CD4-positive, alpha-beta T cell treated with Interleukin-4 for 1 hour (primary cell): ENCODE data around the gene PHACTR3.

Experiments used
- DNase-seq, 2 donors: peaks; one replicate each; pipeline ENCODE4 v3.0.0-alpha.2; 2020 to 2022

Gene PHACTR3

DNA sequence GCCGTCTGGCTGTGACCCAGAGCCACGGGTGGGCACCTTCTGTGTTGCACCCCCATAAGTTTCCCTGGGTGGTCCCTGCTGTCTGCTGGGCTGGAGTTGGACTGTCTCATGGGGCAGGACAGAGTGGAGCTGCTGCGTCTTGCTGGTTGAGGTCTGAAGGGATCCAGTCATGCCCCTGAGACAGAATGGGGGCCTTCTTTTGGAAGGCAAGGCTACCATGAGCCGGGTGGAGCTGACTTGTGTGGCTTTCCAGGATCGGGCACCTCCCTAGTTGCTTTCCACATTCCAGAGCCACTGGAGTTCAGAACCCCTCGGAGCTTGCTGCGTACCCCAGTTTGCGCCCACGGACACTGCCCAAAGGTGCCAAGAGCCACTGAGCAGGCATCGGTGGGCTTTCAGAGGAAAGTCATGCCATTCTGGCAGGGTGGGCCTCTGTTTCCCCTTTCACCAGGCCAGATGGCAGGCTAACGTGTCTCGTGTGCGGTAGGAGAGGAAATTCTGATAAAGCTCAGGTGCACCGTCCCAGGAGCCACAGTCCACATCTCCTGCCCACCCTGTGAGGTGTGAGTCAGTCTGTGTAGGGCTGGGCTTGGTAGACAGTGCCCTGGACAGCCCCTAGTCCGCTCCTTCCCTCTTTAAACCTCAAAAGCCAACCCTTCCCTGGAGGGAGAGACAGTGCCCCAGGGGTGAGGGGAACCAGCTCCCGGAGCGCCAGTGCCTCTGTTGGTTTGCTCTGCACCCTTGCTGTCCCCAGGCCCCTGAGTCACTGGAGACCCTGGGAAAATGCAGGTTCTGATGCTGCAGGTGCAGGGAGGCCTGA, 203.8 kb downstream of the PHACTR3 start:
- DNase-seq: no peak

DNA sequence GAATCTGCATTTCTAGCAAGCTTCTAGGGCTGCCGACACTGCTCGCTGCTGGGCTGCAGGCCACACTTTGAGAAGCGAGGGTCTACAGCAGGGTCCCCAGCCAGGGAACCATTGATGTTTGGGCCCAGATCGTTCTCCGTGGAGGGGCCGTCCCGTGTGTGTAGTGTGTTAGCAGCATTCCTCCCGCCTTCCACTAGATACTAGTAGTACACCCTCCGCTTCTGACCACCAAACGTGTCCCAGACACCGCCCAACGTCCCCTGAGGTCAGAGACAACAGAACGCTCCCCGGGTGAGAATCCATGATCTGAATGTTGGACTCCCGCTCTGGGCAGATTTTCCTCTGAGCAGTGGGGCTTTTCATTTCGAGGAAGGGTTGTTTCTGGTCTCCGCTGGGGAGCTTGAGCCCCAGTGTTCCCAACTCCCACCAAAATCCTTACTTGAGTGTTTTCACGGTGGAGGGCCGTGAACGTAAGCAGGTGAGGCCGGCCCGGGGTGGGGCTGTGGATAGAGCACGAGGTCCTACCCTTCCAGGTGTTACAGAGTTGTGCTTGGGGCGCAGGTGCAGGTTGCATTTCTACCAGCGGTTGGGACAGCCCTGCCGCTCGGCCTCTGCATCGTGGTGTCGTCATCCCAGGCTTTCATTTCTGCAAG, 204.5 kb downstream of the PHACTR3 start:
- DNase-seq: no peak

DNA sequence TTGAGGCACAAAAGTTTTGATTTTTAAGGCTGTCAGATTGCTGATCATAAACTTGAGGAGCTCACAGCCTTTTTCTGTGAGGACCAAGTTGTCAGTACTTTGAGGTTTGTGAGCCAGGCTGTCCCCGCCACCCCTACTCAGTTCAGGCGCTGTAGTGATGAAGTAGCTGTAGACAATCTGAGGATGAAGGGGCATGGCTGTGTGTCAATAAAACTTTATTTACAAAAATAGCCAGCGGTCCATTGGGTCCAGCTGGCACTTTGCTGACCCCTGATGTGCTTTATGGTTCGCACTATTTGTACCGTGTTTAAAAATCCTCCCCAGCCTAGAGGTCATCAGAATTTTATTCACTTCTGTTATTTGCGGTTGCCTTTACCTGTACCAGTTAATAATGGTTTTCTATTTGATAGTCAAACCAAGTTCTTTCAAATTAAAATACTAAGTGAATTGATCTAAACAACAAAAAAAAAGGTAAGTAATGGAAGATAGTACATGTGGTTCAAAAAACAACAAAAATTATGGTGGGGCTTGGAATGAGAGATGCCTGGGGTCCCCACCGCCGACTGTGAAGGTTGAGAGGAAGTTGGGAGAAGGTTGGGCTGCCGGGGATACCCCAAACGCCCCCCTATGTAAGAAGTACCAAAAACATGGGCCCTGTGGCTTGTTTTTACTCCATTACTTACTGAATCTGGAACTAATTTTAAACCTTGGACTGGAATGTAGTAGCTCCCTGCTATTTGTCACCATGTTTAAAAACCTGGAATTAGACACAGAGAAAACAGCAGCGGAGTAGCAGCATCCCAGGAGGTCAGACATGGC, 205.5 kb downstream of the PHACTR3 start:
- DNase-seq: no peak

DNA sequence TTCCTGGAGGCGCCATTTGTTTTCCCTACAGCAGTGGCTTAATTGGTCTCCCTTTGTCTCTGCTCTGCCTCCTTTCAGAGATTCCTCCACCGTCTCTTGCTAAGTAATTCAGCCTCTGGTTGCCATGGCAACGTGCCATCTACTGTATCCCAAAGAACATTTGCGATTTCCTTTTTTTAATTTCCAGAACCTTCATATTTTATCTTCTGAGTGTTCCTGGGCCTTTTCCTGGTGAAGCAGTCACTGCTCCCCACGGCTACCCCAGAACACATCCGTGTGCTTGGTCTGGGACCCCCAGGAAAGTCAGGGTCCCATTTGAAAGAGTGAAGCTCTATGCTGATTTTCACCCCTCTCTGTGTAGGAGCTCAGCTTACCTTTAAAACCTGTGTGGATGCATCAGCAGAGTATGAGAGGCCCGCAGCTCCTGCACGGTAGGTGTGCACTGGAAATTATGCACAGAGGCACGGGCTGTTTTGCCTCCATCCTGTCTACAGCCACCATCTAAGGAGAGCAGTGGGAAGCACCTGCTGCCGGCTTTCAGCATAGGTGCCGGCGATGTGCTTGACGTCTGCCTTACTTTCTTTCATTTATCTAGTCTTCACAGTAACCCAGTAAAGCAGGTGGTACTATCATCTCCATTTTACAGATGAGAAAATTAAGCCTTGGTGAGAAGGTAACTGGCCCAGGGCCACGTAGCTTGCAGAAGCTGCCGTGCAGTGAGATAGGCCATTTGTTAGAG, 206.3 kb downstream of the PHACTR3 start:
- no peak for DNase-seq

DNA sequence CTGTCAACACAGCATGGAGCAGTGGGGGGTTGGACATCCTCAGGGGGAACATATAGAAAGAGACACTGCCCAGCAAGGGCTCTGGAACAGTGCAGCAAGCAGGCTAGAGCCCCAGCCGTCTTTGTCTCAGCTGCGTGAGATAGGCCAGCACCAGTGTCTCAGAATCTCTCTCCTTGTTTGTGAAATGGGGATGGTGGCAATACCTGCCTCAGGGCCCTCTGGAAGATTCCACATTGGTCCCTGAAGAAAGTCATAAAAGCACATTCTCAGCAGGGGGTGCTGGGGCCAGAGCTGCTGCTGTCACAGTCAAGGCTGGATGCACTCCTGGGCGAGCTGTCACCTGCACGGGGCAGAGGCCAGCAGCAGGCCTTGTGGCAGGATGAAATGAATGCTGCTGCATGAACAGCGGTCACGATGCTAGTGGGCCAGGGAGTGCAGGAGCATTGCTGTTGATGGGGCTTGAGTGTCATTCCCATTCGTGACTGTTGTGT, 207.4 kb downstream of the PHACTR3 start:
- no peak for DNase-seq

- no peak for DNase-seq
Observed at GRCh38 chr20:59812286-59813125, 208.2 kb downstream of the PHACTR3 start.

DNA sequence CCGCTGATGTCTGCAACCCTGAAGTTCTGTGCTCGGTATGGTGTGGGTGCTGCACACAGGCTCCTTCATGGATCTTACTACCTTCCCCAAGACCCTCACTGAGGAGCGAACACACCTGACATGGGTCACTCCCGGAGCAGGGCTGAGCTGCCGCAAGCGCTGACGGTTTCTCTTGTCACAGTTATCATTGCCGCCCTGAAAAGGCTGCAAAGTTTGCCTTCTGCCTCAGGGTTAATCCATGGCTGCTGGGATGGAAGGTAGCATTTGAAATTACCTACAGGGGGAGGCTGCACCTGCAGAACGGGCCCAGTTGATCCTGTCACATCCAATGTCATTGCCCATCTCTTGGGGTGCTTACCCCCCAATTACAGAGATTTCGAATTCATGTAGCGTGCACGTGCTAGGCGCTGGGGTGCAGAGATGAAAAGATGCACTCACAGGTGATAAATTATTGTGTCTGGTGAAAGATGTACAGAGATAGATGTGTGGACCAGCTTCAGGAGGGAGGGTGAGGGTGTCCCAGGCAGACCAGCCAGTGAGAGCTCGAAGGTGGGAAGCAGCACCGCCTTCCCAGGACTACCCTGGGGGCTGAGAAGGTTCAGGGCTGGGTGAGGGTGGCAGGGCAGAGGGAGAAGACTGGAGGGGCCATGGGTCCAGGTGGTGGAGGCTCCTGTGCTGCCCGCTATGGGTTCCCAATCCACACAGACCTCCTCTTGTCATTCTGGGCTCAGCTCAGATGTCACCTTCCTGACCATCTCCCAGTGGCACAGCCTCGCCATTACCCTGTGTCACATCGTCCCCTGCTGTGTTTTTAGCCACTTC, 209.0 kb downstream of the PHACTR3 start:
- no peak for DNase-seq

DNA sequence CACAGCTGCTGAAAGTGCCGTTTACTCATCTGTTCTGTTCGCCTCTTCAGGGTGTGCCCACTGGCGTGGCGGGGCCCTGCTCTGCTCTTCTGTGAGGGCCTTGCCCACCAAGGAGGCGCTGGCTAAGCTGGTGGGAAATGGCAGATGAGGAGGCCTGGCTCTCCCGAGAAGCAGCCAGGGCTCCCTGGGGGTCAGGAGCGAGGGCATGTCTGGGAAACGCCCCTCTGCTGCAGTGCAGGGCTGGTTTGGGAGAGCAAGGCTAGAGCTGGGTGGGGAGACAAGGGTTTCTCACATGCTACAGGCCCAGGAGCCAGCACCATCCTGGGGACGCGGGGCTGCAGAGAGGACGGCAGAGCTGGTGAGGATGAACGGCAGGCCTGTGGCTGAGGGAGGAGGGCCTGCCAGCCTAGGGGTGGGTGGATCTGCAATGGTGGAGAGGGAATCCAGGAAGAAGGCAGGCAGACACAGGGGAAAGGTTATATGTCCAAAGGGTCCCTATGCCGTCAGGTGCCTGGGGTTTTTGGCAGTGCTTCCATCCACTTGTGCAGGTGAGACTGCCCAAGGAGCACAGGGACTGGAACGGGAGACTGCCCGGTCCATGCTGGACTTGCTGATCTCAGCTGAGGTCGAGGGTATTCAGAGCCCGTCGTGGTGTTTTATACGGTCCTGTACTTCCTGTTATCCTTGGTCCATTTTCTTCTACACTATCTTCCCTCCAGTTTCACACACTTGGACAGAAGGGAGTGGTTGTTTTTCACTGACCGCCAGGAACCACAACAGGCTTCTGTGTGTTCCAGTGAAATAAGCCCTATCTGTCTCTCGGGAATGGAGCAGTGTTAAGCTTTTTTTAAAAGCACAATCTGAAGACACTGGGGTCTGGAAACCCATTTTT, 209.9 kb downstream of the PHACTR3 start:
- DNase-seq: no peak

DNA sequence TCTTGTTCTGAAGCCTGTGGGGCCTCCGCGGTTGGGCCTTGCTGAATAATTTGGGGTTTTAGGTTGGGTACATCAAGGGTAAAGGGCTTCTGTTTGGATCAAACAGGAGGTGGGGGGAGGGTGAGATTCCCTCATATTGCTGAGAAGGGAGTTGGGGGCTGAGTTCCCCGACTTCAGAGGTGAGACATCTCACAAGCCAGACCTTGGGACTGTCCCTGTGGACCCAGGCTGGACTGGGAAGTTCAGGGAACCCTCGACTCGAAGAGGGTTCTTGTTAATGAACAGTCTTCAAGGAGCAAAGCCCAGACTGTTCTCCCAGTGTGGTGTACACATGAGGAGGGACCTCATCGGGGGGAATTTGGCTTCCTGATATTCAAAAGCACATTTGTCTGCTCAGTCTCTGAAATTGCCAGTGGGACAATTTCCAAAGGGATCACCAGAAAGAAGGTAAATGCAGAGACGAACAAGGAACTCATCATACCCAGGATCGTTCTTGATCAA, 210.6 kb downstream of the PHACTR3 start:
- DNase-seq: no peak

DNA sequence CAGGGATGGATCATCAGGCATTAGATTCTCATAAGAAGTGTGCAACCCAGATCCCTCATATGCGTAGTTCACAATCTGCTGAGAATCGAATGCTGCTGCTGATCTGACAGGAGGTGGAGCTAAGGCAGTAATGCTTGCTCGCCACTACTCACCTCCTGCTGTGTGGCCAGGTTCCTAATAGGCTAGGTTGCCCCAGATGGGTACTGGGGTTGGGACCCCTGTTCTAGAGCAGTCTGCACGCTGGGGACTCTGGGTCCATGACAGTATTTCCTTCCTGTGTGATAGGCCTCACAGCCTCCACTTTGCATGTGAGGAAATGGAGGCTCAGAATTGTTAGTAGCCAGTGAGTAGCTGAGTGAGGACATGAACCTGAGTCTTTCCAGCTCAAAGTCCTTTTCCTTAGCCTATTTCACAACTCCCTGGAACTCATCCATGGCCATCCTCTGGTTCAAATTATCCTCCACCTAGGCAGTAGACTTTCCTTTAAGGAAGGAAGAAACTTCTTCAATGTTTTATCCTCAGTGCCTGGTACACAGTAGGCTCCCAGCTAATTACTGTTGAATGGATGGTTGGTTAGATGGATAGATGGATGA, 211.9 kb downstream of the PHACTR3 start:
- DNase-seq: no peak

DNA sequence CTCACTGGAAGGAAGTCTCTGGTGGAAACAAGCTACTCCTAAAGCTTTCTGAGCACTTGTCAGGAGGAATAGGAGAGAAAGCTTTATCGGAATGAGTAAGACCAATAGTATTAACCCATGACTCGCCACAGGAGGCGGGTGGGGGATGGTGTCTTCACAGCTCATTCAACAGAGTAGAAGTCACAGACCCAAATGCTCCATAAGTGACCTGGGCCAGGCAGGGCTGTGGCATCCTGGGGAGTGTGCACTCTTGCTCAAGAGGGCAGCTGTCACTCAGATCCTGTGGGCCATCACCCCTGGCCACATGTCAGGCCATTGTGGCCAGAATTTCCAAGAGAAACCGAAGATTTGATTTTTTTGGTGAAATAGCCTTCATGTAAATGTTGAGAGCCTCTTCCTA, 213.1 kb downstream of the PHACTR3 start:
- DNase-seq: no peak

DNA sequence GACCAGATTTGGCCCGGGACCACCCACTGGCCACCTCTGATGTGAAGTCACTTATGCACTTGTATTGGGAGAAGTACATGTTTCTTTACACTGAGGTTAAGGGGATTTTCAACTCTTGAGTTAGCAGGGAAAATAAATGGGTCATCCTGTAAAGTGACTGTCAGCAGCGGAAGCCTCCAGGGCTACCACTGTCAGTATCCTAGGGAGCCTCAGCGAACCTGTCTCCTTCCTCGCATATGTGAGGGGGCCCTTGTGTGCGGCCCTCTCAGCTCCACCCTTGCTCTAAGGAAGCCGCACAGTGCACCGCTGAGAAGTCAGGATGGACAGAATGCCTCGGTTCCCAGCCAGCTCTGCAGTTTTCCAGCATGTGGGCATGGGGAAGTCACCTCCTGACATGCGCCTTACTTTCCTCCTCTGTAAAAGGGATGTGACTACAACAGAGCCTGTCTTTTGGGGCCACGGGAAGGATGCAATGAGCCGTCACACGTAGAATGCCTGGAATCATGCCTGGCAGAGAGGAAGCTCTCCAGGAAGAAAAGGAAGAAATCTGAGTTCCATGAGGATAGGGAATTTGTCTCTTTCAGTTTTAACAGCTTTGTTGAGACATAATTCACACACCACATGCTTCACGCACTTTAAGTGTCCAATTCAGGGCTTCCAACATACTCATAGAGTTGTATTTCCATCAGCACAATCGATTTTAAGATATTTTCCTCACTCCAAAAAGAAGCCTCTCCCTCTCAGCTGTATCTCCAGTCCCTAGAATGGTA, 213.7 kb downstream of the PHACTR3 start:
- no peak for DNase-seq

DNA sequence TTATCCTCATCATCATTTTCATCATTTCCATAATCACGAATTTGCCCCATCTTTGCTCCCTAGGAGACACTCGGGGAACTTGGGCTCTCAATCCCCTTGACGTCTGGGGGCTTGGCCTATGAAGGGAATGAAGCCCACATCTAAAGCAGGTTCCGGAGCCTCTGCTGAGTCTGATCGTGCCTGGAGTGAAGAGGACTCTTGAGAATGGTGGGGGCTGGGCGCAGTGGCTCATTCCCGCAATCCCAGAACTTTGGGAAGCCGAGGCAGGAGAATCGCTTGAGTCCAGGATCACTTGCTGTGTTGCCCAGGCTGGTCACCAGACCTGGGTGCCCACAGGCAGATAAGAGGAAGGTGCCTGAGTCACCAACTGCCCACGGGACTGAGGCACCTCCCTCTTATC, 214.6 kb downstream of the PHACTR3 start:
- DNase-seq: no peak

- no peak for DNase-seq
Observed at GRCh38 chr20:59819496-59820203, 215.3 kb downstream of the PHACTR3 start.

DNA sequence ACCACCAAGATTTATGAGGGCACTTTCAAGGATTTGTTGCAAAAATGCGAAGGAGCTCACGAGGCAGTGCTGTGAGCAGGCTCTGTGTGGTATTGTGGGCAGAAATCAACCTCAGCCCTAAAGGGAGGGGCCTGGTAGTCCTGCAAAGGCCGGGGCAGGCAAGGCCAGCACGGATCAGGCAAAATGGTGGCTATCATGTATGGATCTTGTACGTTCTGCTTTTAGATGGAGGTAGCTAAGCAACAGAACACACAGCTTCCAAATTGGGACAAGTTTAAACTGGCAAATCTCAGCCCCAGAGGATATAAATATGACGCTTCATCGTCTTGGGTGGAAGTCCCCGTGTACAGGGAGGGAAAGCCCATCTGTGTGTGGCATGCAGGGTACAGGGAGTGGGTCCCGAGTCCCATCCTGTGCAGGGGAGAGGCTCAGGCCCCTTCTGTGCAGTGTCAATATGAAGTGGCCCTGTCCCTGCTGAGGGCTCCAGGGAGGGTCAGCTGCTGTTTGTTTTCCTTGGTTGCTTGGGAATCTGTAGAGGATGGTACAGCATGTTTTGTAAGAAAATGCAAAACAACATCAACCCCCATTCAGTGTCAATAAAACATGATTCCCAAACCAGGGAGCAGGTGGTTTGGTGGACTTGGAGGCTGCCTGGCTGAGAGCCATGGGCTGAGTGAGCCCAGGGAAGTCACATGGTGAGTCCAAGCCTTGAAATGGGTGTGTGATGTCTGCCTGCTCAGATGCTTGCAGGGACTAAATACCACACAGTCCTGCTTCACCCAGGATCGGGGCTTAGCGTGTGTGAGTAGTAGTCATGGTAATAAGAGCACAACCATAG, 216.1 kb downstream of the PHACTR3 start:
- no peak for DNase-seq

GRCh38 chr20:59821201-59821600, 216.9 kb downstream of the PHACTR3 start:
- no peak for DNase-seq

- DNase-seq: no peak
Observed at GRCh38 chr20:59821788-59822187, 217.4 kb downstream of the PHACTR3 start.
